Heart right ventricle (tissue), 16 donors: ENCODE measurements around the gene ZKSCAN8. TPM values are rescaled to one million over a fixed set of nuclear protein-coding genes. Genes with fewer than 3 reads are reported as not detected.

Source experiments
- ATAC-seq, 8 donors: fragments of 200-7000 bp; cut with Tn5 transposase; one replicate each; pipeline ENCODE4 v1.9.1; 2020; ENCODE audit warnings: mild to moderate bottlenecking in 8 of 8, moderate library complexity in 8 of 8, moderate number of reproducible peaks in 1 of 8
- DNase-seq, 2 donors: peaks; one replicate each; pipeline ENCODE4 v3.0.0-alpha.2; 2020
- H3K27ac ChIP-seq, 10 donors: fragments of 200-600 bp; sonication (generic) in 2 of 10; one replicate each; pipeline versions ENCODE4 v1.5.0 to v1.8.0; 2020 to 2022; ENCODE audit warnings: mild to moderate bottlenecking in 3 of 10
- H3K27me3 ChIP-seq, 7 donors: fragments of 200-600 bp; one replicate each; pipeline ENCODE4 v1.8.0; 2021 to 2022; ENCODE audit warnings: mild to moderate bottlenecking in 2 of 7
- H3K36me3 ChIP-seq, 9 donors: fragments of 200-600 bp; sonication (generic) in 1 of 9; one replicate each; pipeline versions ENCODE4 v1.5.0 to v1.8.0; 2020 to 2022; ENCODE audit warnings: mild to moderate bottlenecking in 2 of 9
- H3K4me1 ChIP-seq, 9 donors: fragments of 200-600 bp; sonication (generic) in 1 of 9; one replicate each; pipeline versions ENCODE4 v1.5.0 to v1.8.0; 2020 to 2022; ENCODE audit warnings: mild to moderate bottlenecking in 4 of 9
- H3K4me3 ChIP-seq, 10 donors: fragments of 200-600 bp; sonication (generic) in 2 of 10; one replicate each; pipeline versions ENCODE4 v1.5.0 to v1.8.0; 2020 to 2022; ENCODE audit warnings: mild to moderate bottlenecking in 7 of 10, moderate library complexity in 2 of 10
- H3K9me3 ChIP-seq, 11 donors: fragments of 200-600 bp in 10 of 11; sonication (generic) in 2 of 11; one replicate each; pipeline versions ENCODE4 v1.5.0 to v1.8.0; 2013 to 2022; ENCODE audit warnings: mild to moderate bottlenecking in 2 of 11, control low read depth in 1 of 11, moderate library complexity in 1 of 11
- WGBS, 2 donors: extraction: QIAGEN DNeasy Blood & Tissue Kit; methylation state at CpG; one replicate each; pipeline ENCODE4 v1.1.7; 2013; ENCODE audit warnings: inconsistent platforms in 1 of 2; 5-methylcytosine and 5-hydroxymethylcytosine counted together
- intact Hi-C, 10 donors: fragments of 100-400 bp; cut with DNase I; formaldehyde crosslinking; loops; one replicate each; pipeline versions ENCODE4 v1.11.1 to v1.14.2; 2022
- polyA plus RNA-seq, 2 donors: library from polyadenylated mRNA; stranded (reverse); fragments of 200-250 nt; gene quantifications; one replicate each; pipeline ENCODE4 v1.2.3, GENCODE V29; 2013
- total RNA-seq, 10 donors: library from RNA; stranded (reverse); fragmentation: NEBNext Ultra II Directional in 3 of 10; extraction: Animal tissue kit (Norgen Biotek cat#: 25700) in 3 of 10; gene quantifications; one replicate each; pipeline versions ENCODE4 v1.2.1 to v1.2.4, GENCODE V29; 2021 to 2023
- TF ChIP-seq, protein P1 (sequence below), 9 donors: fragments of 200-600 bp; sonication (generic) in 2 of 9; IDR thresholded peaks; one replicate each; pipeline versions ENCODE4 v1.5.0 to v1.8.0; 2021 to 2022; ENCODE audit warnings: antibody characterized with exemption in 9 of 9, mild to moderate bottlenecking in 5 of 9, moderate library complexity in 1 of 9
- donor health status: Arrhythmogenic right ventricular cardiomyopathy.
- donor health status: ischemic (EF 13 %, LVEDD 7.1; RV severe dilation, severe dysfunction).
- donor health status: healthy with polysubstance abuse.
- donor health status: DM: no; HTN: yes; CAD: no.
- donor health status: DM: no; HTN: no; CAD: no.
- donor health status: ischemic (EF 25% LVEDD 6.9; RV normal size, moderate dysfunction).
- donor health status: ischemic (EF 25% LVEDD 5.7; RV mildly dilated, moderate dysfunction).
- donor health status: healthy.
- donor health status: DM: yes; HTN: yes; CAD: no.
- donor health status: Ischemic cardiomyopathy.
- donor health status: ischemic (EF 35%, LVEDD 5.7; RV mildly dilated, moderate dysfunction).
- donor health status: nonischemic (EF 11% LVEDD 7.7; RV severe dilation, severe dysfunction).
- donor health status: DM: yes; HTN: yes; CAD: no.
- donor health status: PGD.
- donor health status: ischemic (EF 29% LVEDD 5.4; RV normal size, mild dysfunction).
- donor health status: nonischemic (EF 23%, LVEDD 6.1; RV moderate dilation, normal function).

The ZKSCAN8 gene
- total and polyA plus RNA-seq, 12 donors, result 2.7 to 18.5 (median 14.0) TPM

DNA sequence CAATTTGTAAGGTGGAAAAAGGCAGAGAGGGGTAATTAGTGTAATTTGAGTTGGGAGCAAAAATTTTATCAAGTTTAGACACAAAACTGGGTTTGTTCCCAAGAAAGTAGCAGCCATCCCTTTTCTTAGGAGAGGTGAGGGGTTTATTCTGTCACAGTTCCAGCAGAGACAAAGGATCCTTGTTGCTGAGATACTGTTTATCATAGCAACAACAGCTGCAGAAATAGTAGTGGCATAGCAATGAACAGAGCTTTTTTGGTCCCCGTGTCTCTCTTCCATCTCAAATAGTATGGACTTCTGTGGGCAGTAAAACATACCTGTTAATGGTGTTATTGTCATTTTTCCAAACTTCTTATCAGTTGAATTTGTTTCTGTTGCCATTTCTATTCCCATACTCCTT lies 23.9 kb downstream of the ZKSCAN8 start:
- peaks cover 0 to 15% (median 8%) of the 10 kb centered on the region in 9 donors for H3K4me1 ChIP-seq
- TF ChIP-seq, protein P1, sequence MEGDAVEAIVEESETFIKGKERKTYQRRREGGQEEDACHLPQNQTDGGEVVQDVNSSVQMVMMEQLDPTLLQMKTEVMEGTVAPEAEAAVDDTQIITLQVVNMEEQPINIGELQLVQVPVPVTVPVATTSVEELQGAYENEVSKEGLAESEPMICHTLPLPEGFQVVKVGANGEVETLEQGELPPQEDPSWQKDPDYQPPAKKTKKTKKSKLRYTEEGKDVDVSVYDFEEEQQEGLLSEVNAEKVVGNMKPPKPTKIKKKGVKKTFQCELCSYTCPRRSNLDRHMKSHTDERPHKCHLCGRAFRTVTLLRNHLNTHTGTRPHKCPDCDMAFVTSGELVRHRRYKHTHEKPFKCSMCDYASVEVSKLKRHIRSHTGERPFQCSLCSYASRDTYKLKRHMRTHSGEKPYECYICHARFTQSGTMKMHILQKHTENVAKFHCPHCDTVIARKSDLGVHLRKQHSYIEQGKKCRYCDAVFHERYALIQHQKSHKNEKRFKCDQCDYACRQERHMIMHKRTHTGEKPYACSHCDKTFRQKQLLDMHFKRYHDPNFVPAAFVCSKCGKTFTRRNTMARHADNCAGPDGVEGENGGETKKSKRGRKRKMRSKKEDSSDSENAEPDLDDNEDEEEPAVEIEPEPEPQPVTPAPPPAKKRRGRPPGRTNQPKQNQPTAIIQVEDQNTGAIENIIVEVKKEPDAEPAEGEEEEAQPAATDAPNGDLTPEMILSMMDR (IDR thresholded peaks at IDR 0.05), result no peak
- no peak for DNase-seq
- H3K9me3 ChIP-seq, result no peaks in the 10 kb centered on the region
- H3K4me3 ChIP-seq, result no peak overlapping the region
- no peaks in the 10 kb centered on the region for H3K27me3 ChIP-seq
- H3K36me3 ChIP-seq, result no peaks in the 10 kb centered on the region
- ATAC-seq, result no peak
- intact Hi-C loops, result loop anchor here in 1 of 10 donors (10.0 kb wide), 1 partner anchor 49 kb away; no protein-coding TSS in a partner anchor
- WGBS, 2 donors, result 40 to 46% methylated on average over 1 of the region's 1 CpG
- H3K27ac ChIP-seq, result no peak overlapping the region

DNA sequence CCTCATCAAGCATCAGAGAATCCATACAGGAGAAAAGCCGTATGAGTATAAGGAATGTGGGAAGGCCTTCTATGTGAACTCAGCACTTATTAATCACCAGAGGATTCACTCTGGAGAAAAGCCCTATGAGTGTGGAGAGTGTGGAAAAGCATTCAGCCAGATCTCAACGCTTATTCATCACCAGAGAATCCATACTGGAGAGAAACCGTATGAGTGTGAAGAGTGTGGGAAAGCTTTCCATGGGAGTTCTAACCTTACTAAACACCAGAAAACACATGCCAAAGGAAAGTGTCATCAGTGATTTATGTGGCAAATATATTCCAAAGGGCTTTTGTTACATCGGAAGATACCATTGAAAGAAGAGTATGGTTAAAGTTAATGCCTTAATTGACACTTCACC lies 25.4 kb downstream of the ZKSCAN8 start:
- DNase-seq, result no peak

DNA sequence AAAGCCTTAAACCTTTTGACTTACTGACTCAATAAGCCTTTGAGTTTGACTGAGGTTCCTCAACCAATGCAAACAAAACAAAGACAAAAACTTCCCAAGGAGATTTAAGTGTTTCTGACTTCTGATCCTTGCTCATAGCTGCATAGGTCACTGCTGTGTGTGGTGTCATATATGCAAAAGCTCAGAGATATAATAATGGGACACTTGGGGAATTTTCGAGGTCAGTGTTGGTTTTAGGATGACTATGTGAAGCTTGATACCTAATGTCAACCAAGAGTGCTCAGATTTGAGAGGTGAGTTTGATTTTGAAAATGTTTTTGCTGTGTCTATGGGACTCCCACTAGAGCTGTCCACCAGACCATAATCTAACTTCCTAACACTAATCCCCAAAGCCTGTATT lies 26.2 kb downstream of the ZKSCAN8 start:
- Histone ChIP-seq H3K36me3 (no peaks in the 10 kb centered on the region), H3K27ac (no peak overlapping the region), H3K4me1 (no peaks in the 10 kb centered on the region), H3K4me3 (no peak overlapping the region), H3K27me3 (no peaks in the 10 kb centered on the region), H3K9me3 (no peaks in the 10 kb centered on the region)
- 62 to 81% methylated on average over 1 of the region's 1 CpG for WGBS, 2 donors
- TF ChIP-seq, protein P1 (IDR thresholded peaks at IDR 0.05), result no peak
- ATAC-seq (no peak), DNase-seq (no peak)
- intact Hi-C loops, result loop anchor here in 1 of 10 donors (10.0 kb wide), 1 partner anchor 47 kb away; no protein-coding TSS in a partner anchor

More for the DNA sequence above, 25.4 kb downstream of the ZKSCAN8 start:
- TF ChIP-seq, protein P1 (IDR thresholded peaks at IDR 0.05), result no peak
- Histone ChIP-seq H3K4me1 (peaks cover 0 to 6% (median under 1%) of the 10 kb centered on the region in 9 donors), H3K36me3 (no peaks in the 10 kb centered on the region), H3K9me3 (no peaks in the 10 kb centered on the region), H3K27ac (no peak overlapping the region), H3K4me3 (no peak overlapping the region), H3K27me3 (no peaks in the 10 kb centered on the region)
- ATAC-seq, result no peak
- WGBS, 2 donors, result 79 to 87% methylated on average over 4 of the region's 4 CpGs
- intact Hi-C loops, result loop anchor here in 1 of 10 donors (10.0 kb wide), 1 partner anchor 48 kb away; no protein-coding TSS in a partner anchor

DNA sequence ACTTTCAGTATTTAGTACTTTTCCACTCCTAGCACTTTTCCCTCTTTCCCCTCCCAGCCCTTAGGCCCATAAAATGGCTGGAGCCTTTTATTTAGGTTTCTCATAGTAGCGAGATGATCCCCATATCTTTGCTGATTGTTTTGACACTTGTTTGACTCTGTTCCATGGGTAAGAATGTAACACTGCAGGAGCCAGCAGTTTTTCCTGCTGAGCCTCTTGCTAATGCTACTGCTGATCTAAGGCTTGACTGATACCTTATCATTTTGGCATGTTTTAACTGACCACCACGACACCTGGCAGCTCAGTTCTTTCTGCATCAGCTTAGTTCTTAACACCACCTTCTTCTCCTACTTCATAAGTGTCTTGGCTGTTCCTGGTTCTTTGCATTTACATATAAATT lies 29.6 kb downstream of the ZKSCAN8 start:
- no peaks in the 10 kb centered on the region for H3K27me3 ChIP-seq
- no peak overlapping the region for H3K4me3 ChIP-seq
- 32 to 34% methylated on average over 2 of the region's 2 CpGs for WGBS, 2 donors
- ATAC-seq, result no peak
- no peaks in the 10 kb centered on the region for H3K4me1 ChIP-seq
- H3K27ac ChIP-seq, result no peak overlapping the region
- TF ChIP-seq, protein P1 (IDR thresholded peaks at IDR 0.05), result no peak
- no peak for DNase-seq
- H3K9me3 ChIP-seq, result peaks cover 0 to 1% (median 0%) of the 10 kb centered on the region in 11 donors
- intact Hi-C loops, result no loop called here
- no peaks in the 10 kb centered on the region for H3K36me3 ChIP-seq
